ENCODE measurements around the gene TRPV2. TPM values are rescaled to one million over a fixed set of nuclear protein-coding genes. Genes with fewer than 3 reads are reported as not detected.

The TRPV2 gene
- total RNA-seq, 3 donors from 2014 or later = 4.8 to 15.2 (median 13.3) TPM

DNA sequence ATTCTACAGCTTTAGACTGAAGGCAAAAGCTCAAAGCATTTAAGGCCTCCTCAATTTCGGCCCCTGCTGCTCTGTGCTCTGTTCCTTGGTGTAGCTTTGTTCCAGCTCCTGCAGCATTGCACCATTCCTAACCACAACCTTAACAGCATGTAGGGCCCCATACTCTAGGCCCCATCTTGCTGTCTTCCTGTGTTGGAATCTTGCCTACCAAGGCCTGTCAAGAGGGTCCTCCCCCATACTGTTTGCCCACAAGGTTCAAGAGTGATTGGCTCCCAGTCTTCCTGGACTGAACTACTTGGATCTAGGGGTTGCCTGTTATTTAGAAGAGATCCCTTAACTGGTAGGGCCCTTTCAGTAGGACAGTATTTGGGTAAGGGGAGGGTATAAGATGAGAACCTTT is 26.8 kb downstream of the TRPV2 start:
- DNase-seq (no peak), ATAC-seq (no peak)
- Histone ChIP-seq H3K4me1 (ENCODE audit: low read depth) (peaks cover 36% of the 10 kb centered on the region), H3K36me3 (ENCODE audit: low read depth) (peaks cover 5% of the 10 kb centered on the region), H3K9me3 (no peaks in the 10 kb centered on the region), H3K4me3 (no peak overlapping the region)
- intact Hi-C loops (cut with DNase I, micrococcal nuclease) = no loop called here
- TF ChIP-seq, protein P1, sequence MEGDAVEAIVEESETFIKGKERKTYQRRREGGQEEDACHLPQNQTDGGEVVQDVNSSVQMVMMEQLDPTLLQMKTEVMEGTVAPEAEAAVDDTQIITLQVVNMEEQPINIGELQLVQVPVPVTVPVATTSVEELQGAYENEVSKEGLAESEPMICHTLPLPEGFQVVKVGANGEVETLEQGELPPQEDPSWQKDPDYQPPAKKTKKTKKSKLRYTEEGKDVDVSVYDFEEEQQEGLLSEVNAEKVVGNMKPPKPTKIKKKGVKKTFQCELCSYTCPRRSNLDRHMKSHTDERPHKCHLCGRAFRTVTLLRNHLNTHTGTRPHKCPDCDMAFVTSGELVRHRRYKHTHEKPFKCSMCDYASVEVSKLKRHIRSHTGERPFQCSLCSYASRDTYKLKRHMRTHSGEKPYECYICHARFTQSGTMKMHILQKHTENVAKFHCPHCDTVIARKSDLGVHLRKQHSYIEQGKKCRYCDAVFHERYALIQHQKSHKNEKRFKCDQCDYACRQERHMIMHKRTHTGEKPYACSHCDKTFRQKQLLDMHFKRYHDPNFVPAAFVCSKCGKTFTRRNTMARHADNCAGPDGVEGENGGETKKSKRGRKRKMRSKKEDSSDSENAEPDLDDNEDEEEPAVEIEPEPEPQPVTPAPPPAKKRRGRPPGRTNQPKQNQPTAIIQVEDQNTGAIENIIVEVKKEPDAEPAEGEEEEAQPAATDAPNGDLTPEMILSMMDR (IDR thresholded peaks at IDR 0.05) = no peak

GRCh38 chr17:16442594-16443510 is 27.5 kb downstream of the TRPV2 start:
- TF ChIP-seq, protein P1 (IDR thresholded peaks at IDR 0.05) = no peak
- ATAC-seq = no peak
- no peaks in the 10 kb centered on the region for H3K9me3 ChIP-seq
- peaks cover 5% of the 10 kb centered on the region for H3K36me3 ChIP-seq (ENCODE audit: low read depth)
- no peak for DNase-seq
- intact Hi-C loops (cut with DNase I, micrococcal nuclease) = no loop called here
- H3K4me3 ChIP-seq = no peak overlapping the region
- H3K4me1 ChIP-seq (ENCODE audit: low read depth) = peaks cover 36% of the 10 kb centered on the region

DNA sequence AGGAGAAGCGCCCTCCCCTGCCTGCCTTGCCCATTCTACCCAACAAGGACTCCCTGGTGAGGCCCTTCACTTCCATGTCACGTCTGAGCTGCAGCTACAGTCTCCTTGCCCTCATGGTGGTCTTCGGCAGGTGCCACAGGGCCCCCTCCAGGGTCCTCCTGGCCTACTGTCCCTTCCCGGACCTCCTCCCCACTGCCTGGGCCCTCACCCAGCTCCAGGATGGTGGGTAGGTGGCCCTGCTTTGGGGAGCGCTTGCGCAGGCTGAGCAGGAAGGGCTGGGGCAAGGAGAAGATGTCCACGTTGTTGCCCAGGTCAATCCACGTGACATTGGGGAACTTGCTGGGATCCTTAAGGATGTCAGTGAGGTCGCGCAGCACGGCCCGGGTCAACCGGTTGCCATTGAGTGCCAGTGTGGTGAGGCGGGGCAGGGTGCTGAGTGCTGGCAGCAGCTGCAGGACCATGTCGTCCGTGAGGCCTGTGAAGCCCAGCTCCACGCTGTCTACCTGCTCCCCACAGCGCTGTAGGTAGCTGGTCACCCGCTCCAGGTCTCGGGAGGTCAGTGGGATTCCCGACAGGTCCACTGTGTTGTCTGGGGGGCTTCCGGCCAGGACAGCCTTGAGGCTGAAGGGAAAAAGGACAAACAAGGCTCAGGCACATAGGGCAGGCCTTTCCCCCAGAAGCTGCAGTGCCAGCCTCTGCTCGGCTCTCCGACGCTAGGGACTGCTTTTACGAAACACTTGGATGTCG is 28.3 kb downstream of the TRPV2 start:
- Histone ChIP-seq H3K4me1 (ENCODE audit: low read depth) (peaks cover 33% of the 10 kb centered on the region), H3K36me3 (ENCODE audit: low read depth) (peaks cover 5% of the 10 kb centered on the region), H3K4me3 (no peak overlapping the region), H3K9me3 (no peaks in the 10 kb centered on the region)
- TF ChIP-seq, protein P1 (IDR thresholded peaks at IDR 0.05) = no peak
- no peak for ATAC-seq
- intact Hi-C loops (cut with DNase I, micrococcal nuclease) = no loop called here
- peak in 1 of 3 donors; percentile 59 for DNase-seq

- peaks cover 33% of the 10 kb centered on the region for H3K4me1 ChIP-seq (ENCODE audit: low read depth)
- DNase-seq = peak in 1 of 3 donors; percentile 42
- H3K36me3 ChIP-seq (ENCODE audit: low read depth) = peaks cover 5% of the 10 kb centered on the region
- no peak overlapping the region for H3K4me3 ChIP-seq
- intact Hi-C loops (cut with DNase I, micrococcal nuclease) = no loop called here
- H3K9me3 ChIP-seq = no peaks in the 10 kb centered on the region
- ATAC-seq = peak; percentile 13
- TF ChIP-seq, protein P1 (IDR thresholded peaks at IDR 0.05) = no peak
These were observed 29.0 kb downstream of the TRPV2 start for GRCh38 chr17:16444258-16444886.

GRCh38 chr17:16446338-16446983 is 31.1 kb downstream of the TRPV2 start:
- ATAC-seq = no peak

More at GRCh38 chr17:16446338-16446983, 31.1 kb downstream of the TRPV2 start:
- H3K4me3 ChIP-seq = no peak overlapping the region
- H3K9me3 ChIP-seq = no peaks in the 10 kb centered on the region
- peaks cover 15% of the 10 kb centered on the region for H3K4me1 ChIP-seq (ENCODE audit: low read depth)
- H3K36me3 ChIP-seq (ENCODE audit: low read depth) = peaks cover 2% of the 10 kb centered on the region
- intact Hi-C loops (cut with DNase I, micrococcal nuclease) = no loop called here
- TF ChIP-seq, protein P1 (IDR thresholded peaks at IDR 0.05) = no peak
- DNase-seq = peak in 1 of 3 donors; percentile 34

Measured in mucosa of descending colon (tissue), 3 donors.